NCI-H128 (cell line): ENCODE data around the gene SERPING1.
A peak's percentile ranks its signal among the peaks of the same experiment; 100 is the strongest.

ENCODE experiments used
- DNase-seq: peaks from one replicate; lab custom pipeline; 2025; ENCODE audit not compliant: unreplicated experiment; lab: John Stamatoyannopoulos, UW

Gene SERPING1

DNA sequence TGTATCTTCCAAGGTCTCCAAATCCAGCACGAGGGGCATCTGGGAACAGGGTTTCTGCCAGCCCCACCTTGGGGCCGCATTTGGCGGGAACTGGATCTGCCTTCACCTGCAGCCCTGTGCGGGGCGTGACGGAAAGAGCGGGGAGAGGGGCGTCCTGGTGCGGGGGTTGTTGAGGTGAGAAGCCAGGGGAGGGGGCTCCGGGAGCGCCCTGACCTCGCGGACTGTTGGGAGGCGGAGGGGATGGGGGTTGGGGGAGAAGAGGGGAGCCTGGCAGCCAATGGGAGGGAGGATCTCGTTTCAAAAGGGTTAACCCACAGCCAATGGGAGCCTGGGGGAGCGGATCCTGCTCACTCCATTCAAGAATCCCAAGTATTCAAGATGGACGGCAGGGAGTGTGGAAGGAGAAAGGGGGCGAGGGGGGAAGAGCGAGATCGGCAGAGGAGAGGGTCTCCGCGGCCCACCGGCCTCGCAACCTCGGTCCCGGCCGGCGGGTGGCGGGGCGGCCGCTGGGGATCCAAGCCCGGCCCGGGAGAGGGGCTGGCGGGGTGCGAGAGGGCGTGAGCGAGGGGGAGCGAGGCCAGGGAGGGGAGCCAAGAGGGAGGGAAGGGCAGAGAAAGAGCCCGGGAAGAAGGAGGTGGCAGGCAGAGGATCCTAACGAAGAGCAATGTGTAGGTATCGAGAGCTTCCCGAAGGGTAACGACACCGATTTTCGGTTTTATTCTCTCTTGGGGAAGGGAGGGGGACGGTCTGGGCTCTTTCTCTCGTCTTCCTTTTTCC is 40.7 kb downstream of the SERPING1 start:
- peak; percentile 76 for DNase-seq

DNA sequence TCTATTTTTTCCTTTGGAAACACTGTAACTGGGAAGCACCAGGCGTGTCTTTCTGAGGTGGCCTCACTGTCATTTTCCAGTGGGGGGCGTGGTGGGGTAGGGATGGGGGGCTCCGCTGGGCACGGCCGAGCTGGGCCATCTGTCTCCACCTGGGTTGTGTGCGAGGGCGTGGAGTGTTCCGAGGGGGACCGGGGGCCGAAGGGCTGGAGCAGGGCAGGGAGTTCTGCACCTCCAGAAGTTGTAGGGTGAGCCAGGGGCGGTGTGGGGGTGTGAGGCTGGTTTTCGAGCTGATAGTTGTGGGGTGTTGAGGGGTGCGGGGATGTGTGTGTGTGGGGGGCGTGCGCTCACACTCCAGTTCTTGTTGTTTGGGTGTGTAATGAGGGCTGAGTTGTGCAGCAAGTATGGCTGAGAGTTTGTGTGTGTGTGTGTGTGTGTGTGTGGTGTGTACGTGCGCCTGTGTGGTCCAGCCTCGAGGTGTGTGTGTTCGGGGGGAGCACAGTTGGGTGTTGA is 41.4 kb downstream of the SERPING1 start:
- no peak for DNase-seq

DNA sequence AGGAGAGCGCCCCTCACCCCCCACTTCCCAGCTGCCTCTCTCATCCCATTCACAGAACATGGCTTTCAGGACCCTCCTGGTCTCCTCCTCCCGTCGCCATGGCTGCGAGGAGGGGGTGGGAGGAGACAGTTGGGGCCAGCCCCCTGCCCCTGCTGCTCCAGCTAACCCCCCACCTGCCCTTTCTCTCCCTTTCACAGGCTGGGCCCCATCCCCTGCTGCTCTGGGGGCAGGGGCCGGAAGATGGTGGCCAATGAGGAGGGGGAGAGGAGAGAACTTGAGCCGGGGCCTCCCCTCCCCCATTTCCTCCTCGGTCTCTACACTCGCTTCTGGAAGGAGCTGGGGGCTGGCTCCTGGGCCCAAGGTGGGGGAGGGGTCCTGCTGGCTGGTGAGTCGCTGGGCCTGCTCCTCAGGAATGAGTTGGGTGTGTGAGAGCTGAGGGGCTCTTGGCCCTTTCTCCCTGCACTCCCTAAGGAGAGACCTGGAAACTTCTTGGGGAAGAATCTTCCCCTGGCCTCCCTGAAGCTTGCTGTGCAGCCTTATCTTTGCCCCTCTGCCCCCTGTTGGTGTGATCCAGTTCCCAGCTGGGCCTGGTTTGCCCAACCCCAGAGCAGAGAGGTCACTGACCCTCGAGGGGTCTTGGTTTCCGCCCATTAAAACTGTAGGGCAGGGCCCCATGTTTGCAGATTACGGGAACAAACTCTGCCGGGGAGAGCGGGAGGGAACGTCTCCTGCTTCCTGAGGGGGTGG is 42.0 kb downstream of the SERPING1 start:
- no peak for DNase-seq

DNA sequence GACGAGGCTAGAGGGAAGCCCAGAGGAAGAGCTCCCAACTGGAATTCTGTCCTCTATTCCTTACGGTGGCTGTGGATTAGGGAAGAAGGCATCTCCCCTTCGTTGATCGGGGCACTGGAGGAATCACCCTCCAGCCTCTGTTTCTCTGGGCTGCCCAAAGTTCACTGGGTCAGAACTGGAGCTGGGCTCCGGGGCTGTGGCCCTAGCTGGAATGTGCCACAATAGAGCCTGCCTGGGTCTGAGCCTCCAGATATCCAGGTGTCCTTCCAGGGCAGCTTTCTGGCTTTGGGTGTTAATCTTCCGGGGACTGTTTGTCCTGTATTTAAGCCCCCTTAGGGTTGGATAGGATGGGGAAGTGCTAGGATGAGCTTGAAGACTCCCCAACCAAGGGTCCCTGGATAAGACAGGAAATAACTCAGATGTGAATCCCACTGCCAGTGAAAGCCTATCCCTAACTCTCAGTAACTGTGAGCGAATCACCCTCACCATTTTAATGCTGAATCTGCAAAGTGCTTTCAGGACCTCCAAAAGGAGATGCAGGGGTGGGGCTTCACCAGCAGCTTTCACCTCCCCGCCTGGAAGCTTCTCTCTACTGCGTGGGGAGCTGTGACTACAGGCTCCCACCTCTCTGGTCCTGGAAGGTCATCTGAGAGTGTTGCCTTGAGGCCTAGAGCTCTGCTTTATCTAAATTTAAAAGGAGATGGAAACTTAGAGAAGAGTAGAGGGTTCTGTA is 42.7 kb downstream of the SERPING1 start:
- no peak for DNase-seq

DNA sequence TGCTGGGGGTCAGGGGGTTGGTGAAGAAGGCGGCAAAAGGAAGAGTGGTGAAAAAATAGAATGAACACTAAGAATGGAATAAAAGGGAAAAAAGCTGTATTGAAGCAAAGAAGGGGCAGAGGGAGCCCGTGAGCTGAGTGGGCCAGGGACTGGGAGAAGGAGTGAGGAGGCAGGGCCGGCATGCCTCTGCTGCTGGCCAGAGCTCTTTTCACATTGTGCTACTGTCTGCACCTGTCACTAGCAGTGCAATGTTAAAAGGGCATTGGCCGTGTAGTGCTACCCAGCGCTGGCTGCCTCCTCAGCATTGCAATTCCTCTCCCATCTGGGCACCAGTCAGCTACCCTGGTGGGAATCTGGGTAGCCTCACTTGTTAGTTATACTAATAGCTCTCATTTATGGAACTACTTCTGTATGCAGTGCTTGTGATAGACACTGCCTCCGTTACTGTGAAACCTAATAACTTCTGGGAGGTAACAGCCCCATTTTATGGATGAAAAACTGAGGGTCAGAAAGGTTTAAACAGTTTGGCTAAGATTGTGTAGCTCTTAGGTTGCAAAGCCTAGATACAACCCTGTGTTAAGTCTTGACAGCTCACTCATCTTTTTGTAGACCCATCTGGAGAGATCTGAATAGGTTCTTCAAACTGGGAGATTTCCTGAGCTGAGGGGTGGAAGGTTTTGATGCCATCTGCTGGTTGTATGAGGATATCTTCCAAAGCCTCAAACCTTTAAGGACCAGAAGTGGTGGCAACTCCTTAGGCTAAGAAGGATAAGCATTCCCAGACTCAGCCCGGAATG is 43.7 kb downstream of the SERPING1 start:
- peak; percentile 22 for DNase-seq

DNA sequence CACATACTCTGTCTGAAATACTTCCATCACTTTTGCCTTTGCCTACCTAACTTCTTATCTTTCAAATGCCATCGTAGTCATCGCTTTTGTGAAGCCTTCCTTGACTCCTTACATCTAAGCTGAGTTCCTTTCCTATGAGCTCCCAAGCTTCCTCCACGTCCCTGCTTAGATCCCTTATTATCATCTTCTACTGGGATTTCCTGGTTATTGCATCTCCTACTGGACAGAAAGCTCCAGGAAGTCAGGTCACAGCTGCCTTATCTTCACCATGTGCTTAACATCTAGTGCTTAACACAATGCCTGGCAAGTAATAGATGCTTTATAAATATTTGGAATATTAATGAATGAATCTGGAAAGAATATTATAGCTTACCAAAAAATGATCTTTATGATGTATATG is 46.3 kb downstream of the SERPING1 start:
- no peak for DNase-seq

DNA sequence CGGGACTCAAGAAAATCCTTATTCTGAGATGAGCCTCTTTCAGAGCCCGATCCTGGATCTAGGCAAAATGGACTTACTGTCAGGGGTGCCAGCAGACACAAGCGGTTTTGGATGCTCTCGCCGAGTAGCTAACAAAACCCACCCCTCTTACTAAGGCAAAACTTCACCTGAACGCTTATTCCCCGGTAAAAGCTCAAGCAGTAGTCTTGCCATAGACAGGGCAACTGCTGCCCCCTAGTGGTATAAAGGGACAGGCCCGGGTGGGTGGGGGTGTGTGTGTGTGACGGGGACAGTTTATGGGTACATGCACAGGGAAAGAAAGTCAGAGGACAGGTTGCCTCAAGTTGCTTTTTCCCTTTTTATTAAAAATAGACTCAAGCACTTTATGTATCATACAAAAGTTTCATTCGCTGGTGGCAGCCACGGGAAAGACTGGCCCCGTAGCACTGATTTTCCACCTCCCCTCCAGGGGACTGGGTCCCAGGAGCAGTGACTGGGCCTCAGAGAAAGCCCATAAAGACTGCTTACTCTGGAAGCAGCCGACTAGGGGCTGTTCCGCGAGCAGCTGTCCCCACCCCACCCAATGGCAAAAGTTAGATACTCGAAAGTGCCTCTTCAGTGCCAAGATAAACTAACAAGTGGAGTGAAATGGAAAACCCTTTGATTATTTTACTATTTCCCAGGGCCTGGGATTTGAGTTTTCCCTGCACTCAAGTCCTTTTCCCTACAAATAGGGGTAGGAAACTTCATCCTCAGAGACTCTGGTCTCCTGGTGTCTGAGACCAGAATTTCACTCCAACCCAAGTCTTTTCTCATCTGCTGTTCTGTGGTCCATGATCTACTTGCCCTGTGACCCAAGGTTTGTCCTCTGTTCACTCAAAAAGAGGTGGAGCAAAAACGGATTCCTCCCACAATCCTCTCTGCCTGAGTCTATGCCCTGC is 47.5 kb downstream of the SERPING1 start:
- peak; percentile 30 for DNase-seq

DNA sequence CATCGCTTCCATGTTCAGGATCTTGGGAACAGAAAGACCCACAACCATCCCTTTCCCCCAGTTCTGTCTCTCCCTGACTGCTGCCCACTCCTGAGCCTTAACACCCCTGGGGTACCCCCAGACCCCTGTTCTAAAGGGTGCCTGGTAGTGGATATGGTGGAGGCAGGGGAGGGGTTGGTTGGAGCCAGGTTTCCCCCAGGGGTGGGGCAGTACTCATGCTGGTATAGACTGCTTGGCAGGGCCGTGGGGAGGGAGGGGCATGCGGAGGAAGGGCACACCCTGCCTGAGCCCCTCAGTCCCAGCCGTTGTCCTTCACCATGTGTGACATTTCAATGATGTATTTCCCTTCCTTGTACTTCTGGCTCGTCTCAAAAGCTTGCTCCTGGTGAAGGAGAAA is 48.2 kb downstream of the SERPING1 start:
- DNase-seq, result no peak

DNA sequence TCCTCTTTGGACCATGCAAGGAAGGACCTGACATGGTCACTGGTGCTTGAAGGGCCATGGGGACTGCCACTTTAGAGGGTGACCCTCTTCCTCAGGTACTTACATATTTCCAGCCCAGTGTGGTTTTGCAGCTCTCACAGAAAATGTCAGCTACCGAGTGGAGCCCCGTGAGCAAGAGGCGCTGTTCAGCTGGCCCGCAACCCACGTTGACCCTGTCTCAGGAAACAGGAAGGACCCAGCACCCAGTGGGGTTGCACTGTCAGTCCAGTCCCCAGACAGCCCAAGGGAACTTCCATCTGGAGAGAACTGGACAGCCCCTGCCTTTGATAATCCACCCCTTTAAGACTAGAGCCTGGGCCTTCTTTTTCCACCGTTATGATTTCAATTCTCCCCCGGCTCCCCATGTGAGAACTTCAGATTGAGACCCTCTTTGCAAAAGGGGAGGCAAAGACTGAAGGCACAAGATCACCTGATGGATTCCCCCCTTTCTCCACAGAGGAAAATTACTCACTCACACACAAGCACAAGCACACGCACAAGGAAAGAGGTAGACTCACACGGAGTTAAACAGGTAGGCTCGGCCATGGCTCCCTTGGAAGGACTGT is 48.8 kb downstream of the SERPING1 start:
- DNase-seq, result no peak

DNA sequence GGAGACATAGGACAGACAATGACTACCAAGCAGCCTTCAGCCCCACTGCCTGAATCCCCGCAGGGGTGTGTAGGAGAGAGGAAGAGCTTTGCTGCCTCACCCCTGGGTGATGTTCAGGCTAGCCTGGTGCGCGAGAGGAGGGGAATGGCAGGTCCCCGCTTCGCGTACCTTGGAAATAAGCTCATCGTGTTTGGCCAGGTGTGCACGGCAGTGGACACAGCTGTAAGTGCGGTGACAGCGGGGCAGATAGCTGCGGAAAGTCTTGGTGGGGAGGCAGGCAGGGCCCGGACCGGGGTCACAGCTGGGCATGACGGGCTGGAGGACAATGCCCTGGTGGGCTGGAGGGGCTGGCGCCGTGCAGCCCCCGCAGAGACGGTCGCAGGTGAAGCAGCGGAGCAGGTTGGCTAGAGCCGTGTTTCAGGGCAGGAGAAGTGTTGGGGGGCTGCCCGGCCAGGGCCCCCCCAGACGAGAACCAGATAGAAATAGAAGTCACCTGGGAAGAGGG is 49.4 kb downstream of the SERPING1 start:
- no peak for DNase-seq

DNA sequence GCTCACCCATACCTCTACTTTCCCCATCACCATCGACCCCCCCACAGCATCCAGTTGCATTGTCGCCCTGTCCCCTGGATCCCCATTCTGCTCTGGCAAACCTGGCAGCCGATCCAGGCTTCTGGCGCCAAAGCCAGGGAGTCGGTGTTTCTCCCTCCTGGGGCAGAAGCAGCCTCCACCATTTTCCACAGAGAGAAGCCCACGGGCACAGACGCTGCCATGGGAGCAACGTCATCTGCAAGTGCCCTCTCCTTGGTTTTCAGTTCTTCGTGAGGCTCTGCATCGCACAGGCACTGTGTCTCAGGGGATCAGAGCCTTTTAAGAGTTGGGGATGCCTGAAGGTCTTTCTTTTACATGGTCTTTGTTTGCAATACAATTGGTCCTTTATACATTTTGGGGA is 49.9 kb downstream of the SERPING1 start:
- DNase-seq, result no peak

DNA sequence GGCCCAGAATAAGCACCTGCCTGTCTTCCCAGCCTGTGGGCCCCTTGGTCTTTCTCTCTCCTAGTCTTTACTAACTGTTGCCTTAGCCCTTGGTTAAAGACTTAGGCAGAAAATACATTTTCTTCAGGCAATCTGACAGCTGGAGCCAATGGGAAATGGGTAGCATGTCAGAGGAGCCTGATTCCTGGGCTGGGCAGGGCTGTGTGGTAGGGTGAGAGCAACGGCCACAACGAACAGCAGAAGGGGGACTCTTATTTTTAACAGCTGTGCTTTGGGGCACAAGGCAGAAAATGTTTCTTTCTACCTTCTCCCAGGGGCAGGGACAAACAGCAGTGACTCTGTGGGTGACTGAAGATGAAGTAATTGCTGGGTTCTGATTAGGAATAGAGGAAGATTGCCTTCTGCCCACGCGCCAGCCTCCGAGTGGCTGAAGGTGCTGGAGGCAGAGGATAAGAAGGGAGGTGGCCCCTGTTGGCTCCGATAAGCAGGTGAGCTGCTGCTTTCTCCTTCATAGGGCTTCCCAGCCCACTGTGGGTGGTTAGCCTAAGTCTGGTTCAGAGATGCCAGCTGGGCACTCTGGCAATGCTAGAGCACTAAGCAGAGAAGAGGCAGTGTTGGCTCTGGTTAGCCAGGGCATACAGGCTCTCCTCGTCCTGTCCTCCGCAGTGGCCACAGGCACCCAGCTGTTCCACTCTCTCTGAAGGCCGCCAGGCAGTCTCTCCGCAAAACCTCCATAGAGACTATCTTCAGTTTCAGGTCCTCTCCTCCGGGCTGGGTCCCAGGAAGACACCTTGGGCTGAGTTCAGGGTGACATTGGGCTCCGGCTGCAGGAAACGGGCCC is 50.7 kb downstream of the SERPING1 start:
- DNase-seq, result no peak

DNA sequence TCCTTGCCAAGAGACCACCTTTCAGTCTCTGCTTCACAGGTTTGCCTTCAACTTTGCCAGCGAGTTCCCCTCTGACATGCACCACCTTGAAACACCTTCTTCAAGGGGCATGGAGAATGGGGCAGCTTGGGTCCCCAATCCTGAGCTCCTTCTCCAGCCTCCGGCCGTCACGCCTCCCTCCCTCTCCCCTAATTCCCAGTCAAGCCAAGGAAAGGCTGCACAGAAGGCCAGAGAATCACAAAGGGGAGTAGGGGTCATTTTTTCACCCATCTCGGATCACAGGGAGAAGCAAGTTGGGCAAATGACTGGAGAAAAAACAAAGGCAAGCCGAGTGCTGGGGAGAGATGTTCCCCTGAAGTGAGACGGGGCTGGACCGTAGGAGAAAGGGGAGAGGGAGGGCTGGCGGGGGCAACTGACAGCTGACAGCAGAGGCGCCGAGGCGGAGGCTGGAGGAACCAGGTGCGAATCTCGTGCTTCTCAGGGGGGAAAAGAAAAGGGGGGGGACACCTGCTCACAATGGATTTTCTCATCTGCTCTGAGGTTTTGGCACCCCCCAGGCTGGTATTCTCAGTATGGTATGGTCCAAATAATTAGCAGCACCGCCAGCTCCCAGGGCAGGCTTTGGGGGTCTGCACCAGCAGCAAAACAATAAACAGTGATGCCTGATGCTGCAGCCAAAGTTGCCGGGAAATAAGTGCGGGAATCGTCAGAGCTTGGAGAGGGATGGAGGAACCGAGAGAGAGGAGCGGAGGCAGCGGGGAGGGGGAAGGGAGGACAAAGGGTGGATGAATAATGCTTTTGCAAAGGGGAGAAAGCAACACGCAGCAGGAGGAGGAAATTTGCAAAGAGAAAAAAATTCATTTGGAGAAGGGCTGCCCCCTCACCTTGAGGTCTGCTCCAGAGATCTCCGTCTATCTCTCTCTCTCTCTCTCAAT is 51.6 kb downstream of the SERPING1 start:
- no peak for DNase-seq

DNA sequence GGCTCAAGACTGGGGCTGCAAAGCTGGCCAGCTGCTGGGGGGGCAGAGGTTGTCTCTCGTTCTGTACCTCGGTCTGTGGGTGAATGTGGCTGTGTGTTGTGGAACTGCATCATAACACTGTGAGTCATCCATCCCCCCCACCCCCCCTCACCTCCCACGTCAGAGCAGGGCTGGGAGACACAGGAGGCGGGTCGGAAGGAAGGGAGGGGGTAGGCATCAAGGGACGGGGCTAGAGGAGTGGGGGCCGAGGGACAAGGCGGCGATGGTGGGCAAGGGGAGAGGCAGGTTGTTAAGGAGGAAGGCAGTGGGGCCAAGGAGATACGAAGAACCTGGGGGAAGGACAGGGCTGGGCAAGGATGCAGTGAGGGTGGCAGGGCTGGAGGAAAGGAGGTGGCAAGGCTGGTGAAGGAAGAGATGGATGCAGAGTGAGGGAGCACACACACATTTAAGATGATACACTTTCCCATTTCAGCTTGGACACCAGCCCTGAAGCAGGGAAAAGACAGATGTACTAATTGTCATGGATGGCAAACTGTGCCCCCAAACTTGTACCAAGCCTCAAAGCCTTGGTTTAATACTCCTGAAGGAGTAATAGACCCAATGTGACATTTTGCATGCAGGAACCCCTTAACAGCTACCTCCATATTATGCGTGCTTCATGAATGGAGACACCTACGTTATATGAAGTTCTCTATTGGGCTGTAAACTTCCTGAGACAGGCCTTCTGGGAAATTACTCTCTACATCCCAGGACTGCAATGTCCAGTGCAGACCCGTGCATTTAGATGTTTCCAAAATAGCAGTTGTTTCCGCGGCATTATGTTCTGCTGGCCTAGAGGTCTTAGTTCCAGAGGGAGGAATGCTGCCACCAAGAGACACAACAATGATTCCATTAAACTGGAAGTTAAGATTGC is 52.6 kb downstream of the SERPING1 start, which contains the start of gene YPEL4:
Gene YPEL4, minus strand, starts transcription at position 87 of the 913 bp plus-strand sequence. CDS start 2,805 bp downstream, outside the sequence.
- no peak for DNase-seq

DNA sequence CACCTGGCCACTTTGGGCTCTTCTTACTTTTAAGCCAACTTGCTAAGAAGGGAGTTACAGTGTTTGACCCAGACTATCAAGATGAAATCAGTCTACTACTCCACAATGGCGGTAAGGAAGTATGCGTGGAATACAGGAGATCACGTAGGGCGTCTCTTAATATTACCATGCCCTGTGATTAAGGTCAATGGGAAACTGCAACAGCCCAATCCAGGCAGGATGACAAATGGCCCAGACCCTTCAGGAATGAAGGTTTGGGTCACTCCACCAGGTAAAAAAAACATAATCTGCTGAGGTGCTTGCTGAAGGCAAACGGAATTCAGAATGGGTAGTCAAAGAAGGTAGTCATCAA is 53.2 kb downstream of the SERPING1 start:
- no peak for DNase-seq

DNA sequence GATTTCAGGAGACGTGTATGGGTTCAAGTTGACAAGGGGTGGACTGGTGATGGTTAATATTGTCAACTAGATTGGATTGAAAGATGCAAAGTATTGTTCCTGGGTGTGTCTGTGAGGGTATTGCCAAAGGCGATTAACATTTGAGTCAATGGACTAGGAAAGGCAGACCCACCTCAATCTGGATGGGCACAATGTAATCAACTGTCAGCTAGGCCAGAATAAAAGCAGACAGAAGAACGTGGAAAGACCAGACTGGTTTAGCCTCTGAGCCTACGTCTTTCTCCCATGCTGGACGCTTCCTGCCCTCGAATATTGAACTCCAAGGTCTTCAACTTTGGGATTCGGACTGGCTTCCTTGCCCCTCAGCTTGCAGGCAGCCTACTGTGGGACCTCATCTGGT is 53.9 kb downstream of the SERPING1 start:
- DNase-seq, result no peak
